HG02884 (cell line): ENCODE data around the gene SHISA7.
"Not testable (repeated sequence)": the region's sequence is repeated elsewhere in the genome, so short reads cannot be mapped to it uniquely, and the experiment has no call there.

Experiments used
- ATAC-seq: cut with Tn5 transposase; IDR thresholded peaks from one replicate; pipeline ENCODE4 v1.9.1; 2021; ENCODE audit warnings: mild to moderate bottlenecking, moderate library complexity; ENCODE audit not compliant: unreplicated experiment

The SHISA7 gene

GRCh38 chr19:55423225-55424005, 19.7 kb downstream of the SHISA7 start:
- ATAC-seq, result no peak

GRCh38 chr19:55421281-55421680, 21.8 kb downstream of the SHISA7 start:
- not testable (repeated sequence) for ATAC-seq

GRCh38 chr19:55419624-55420236, 23.4 kb downstream of the SHISA7 start:
- no peak for ATAC-seq

- ATAC-seq, result no peak
Measured at GRCh38 chr19:55419103-55419502, 24.0 kb downstream of the SHISA7 start.

- ATAC-seq, result no peak
Measured at GRCh38 chr19:55418185-55418584, 24.9 kb downstream of the SHISA7 start.

- ATAC-seq, result no peak
Measured at GRCh38 chr19:55410168-55410567, 32.9 kb downstream of the SHISA7 start.

GRCh38 chr19:55409179-55409578, 33.9 kb downstream of the SHISA7 start:
- ATAC-seq, result not testable (repeated sequence)

GRCh38 chr19:55408533-55408872, 34.6 kb downstream of the SHISA7 start:
- no peak for ATAC-seq

GRCh38 chr19:55407800-55408532, 35.1 kb downstream of the SHISA7 start:
- peak; percentile 78 for ATAC-seq

- ATAC-seq, result not testable (repeated sequence)
Measured at GRCh38 chr19:55407550-55407799, 35.6 kb downstream of the SHISA7 start, which contains the start of gene UBE2S. TSS of gene UBE2S (minus strand) at chr19:55407788. CDS start at chr19:55407589, 199 bp downstream.

- ATAC-seq, result no peak
Measured at GRCh38 chr19:55406826-55407549, 36.1 kb downstream of the SHISA7 start.

- no peak for ATAC-seq
Measured at GRCh38 chr19:55406091-55406825, 36.8 kb downstream of the SHISA7 start.

- ATAC-seq, result no peak
Measured at GRCh38 chr19:55405638-55406037, 37.5 kb downstream of the SHISA7 start.

GRCh38 chr19:55402509-55402908, 40.6 kb downstream of the SHISA7 start:
- no peak for ATAC-seq

GRCh38 chr19:55401390-55401789, 41.7 kb downstream of the SHISA7 start:
- ATAC-seq, result not testable (repeated sequence)

GRCh38 chr19:55400281-55401087, 42.6 kb downstream of the SHISA7 start:
- ATAC-seq, result no peak

- no peak for ATAC-seq
Measured at GRCh38 chr19:55398200-55398925, 44.7 kb downstream of the SHISA7 start.

- no peak for ATAC-seq
Measured at GRCh38 chr19:55392820-55393761, 50.0 kb downstream of the SHISA7 start.
